Upper lobe of left lung (tissue), 6 donors: ENCODE results near the gene OR8B12. TPM values are rescaled to one million over a fixed set of nuclear protein-coding genes. Genes with fewer than 3 reads are reported as not detected.

ENCODE experiments used
- ATAC-seq, 2 donors: fragments of 200-7000 bp; cut with Tn5 transposase; one replicate each; pipeline ENCODE4 v1.9.1; 2022; ENCODE audit warnings: mild to moderate bottlenecking in 2 of 2, moderate library complexity in 2 of 2; ENCODE audit not compliant: low FRiP score in 2 of 2
- DNase-seq, 2 donors: peaks; one replicate each; pipeline ENCODE4 v3.0.0-alpha.2; 2019 to 2020
- H3K27ac ChIP-seq, 4 donors: fragments of 200-600 bp; sonication (generic); one replicate each; pipeline ENCODE4 v1.5.1; 2016 to 2019
- H3K27me3 ChIP-seq, 4 donors: fragments of 200-600 bp; sonication (generic); one replicate each; pipeline ENCODE4 v1.5.1; 2017 to 2019
- H3K36me3 ChIP-seq, 4 donors: fragments of 200-600 bp; sonication (generic); one replicate each; pipeline ENCODE4 v1.5.1; 2016 to 2019
- H3K4me1 ChIP-seq, 4 donors: fragments of 200-600 bp; sonication (generic); one replicate each; pipeline ENCODE4 v1.5.1; 2018 to 2019
- H3K4me3 ChIP-seq, 4 donors: fragments of 200-600 bp; sonication (generic); one replicate each; pipeline ENCODE4 v1.5.1; 2017 to 2019; ENCODE audit warnings: mild to moderate bottlenecking in 2 of 4, moderate library complexity in 1 of 4
- H3K9me3 ChIP-seq, 4 donors: fragments of 200-600 bp; sonication (generic); one replicate each; pipeline ENCODE4 v1.5.1; 2018 to 2019
- CTCF ChIP-seq, 6 experiments: fragments of 450-650 bp in 4 of 6; fragments of 200-600 bp in 2 of 6; sonication (generic) in 2 of 6; IDR thresholded peaks; one replicate each; pipeline ENCODE4 v1.5.1; 2016 to 2019; ENCODE audit warnings: antibody characterized with exemption in 6 of 6
- EP300 ChIP-seq, 4 donors: sonication (generic); formaldehyde crosslinking; IDR thresholded peaks; one replicate each; pipeline ENCODE4 v1.5.1; 2017; ENCODE audit warnings: antibody characterized with exemption in 4 of 4, control low read depth in 2 of 4
- POLR2A ChIP-seq, 4 donors: fragments of 450-650 bp; IDR thresholded peaks; one replicate each; pipeline ENCODE4 v1.5.1; 2016 to 2017; ENCODE audit warnings: antibody characterized with exemption in 4 of 4, mild to moderate bottlenecking in 2 of 4
- POLR2AphosphoS5 ChIP-seq, 2 donors: sonication (generic); formaldehyde crosslinking; IDR thresholded peaks; one replicate each; pipeline ENCODE4 v1.5.1; 2017; ENCODE audit warnings: antibody characterized with exemption in 2 of 2
- WGBS, 2 donors: methylation state at CpG; one replicate each; pipeline ENCODE4 v1.1.5; 2017 to 2018; 5-methylcytosine and 5-hydroxymethylcytosine counted together
- small RNA-seq, 4 donors: library from RNA; depleted of rRNA; stranded (forward); fragments of <200 nt; gene quantifications; one replicate each; pipeline ENCODE3, GENCODE V24; 2016
- total RNA-seq, 6 donors: library from RNA; depleted of rRNA in 4 of 6; stranded (reverse); fragments of >200 nt in 4 of 6; gene quantifications; one replicate each; pipeline versions ENCODE4 v1.1.0 to v1.2.1, GENCODE V29; 2016 to 2021
- donor health status: DM: no; HTN: no; CAD: no; lungs with moderate emphysema.
- donor health status: DM: no; HTN: yes; CAD: no; lungs with severe emphysema.

OR8B12 gene
- total RNA-seq, 6 donors from 2014 or later: not detected

GRCh38 chr11:124510279-124510678 is 33.2 kb downstream of the OR8B12 start:
- no peak for ATAC-seq
- no peak for DNase-seq
- Histone ChIP-seq H3K27me3 (no peaks in the 10 kb centered on the region), H3K4me1 (no peaks in the 10 kb centered on the region), H3K4me3 (no peak overlapping the region), H3K27ac (no peak overlapping the region), H3K36me3 (no peaks in the 10 kb centered on the region), H3K9me3 (no peaks in the 10 kb centered on the region)
- 54 to 83% methylated on average over 4 of the region's 4 CpGs for WGBS, 2 donors
- TF ChIP-seq CTCF (IDR thresholded peaks at IDR 0.05): no peak

- no peak for ATAC-seq
Measured at GRCh38 chr11:124499711-124500110, 43.7 kb downstream of the OR8B12 start.

GRCh38 chr11:124493016-124493655 is 50.3 kb downstream of the OR8B12 start:
- ATAC-seq (no peak), DNase-seq (no peak)
- Histone ChIP-seq H3K36me3 (no peaks in the 10 kb centered on the region), H3K27ac (no peak overlapping the region), H3K9me3 (no peaks in the 10 kb centered on the region), H3K4me3 (no peak overlapping the region), H3K4me1 (no peaks in the 10 kb centered on the region), H3K27me3 (no peaks in the 10 kb centered on the region)
- TF ChIP-seq POLR2A (IDR thresholded peaks at IDR 0.05) (no peak), POLR2AphosphoS5 (IDR thresholded peaks at IDR 0.05) (no peak), EP300 (IDR thresholded peaks at IDR 0.05) (no peak), CTCF (IDR thresholded peaks at IDR 0.05) (no peak)
- 71 to 75% methylated on average over 4 of the region's 4 CpGs for WGBS, 2 donors

More at GRCh38 chr11:124499711-124500110, 43.7 kb downstream of the OR8B12 start:
- Histone ChIP-seq H3K27ac (no peak overlapping the region), H3K4me3 (no peak overlapping the region), H3K4me1 (no peaks in the 10 kb centered on the region), H3K36me3 (no peaks in the 10 kb centered on the region), H3K27me3 (no peaks in the 10 kb centered on the region), H3K9me3 (no peaks in the 10 kb centered on the region)
- no peak for TF ChIP-seq POLR2AphosphoS5 (IDR thresholded peaks at IDR 0.05)
- no peak for TF ChIP-seq EP300 (IDR thresholded peaks at IDR 0.05)
- TF ChIP-seq CTCF (IDR thresholded peaks at IDR 0.05): no peak
- no peak for TF ChIP-seq POLR2A (IDR thresholded peaks at IDR 0.05)
- DNase-seq: no peak
- 70 to 82% methylated on average over 8 of the region's 8 CpGs for WGBS, 2 donors

Small RNA genes within 50 kb of the gene (small RNA-seq; reads per million reads assigned to genes)
- gene OR8A3P: 0 reads per million in 4 donors

Other genes starting within 250 kb of the OR8B12 start
- gene OR8D1, start 229.7 kb downstream of the OR8B12 start, total RNA-seq: not detected
- gene OR8D2, start 223.5 kb downstream of the OR8B12 start, total RNA-seq: not detected
- gene OR8B2, start 159.2 kb downstream of the OR8B12 start, total RNA-seq: not detected
- gene OR8B3, start 144.6 kb downstream of the OR8B12 start, total RNA-seq: not detected
- not detected for gene OR8B4, start 118.8 kb downstream of the OR8B12 start, total RNA-seq
- not detected for gene OR8B8, start 98.0 kb downstream of the OR8B12 start, total RNA-seq
- not detected for gene OR8A1, start 26.3 kb upstream of the OR8B12 start, total RNA-seq
- not detected for gene PANX3, start 67.8 kb upstream of the OR8B12 start, total RNA-seq
- gene TBRG1, start 79.2 kb upstream of the OR8B12 start, total RNA-seq: 10 to 100 TPM; 42.3 to 66.6 (median 47.1) TPM
- 10 to 100 TPM; 21.6 to 42.7 (median 29.3) TPM for gene SIAE, start 130.1 kb upstream of the OR8B12 start, total RNA-seq
- 10 to 100 TPM in 2 of 6 donors, 1 to 10 TPM in 4; 3.6 to 28.0 (median 7.6) TPM for gene SPA17, start 130.2 kb upstream of the OR8B12 start, total RNA-seq
- 100 to 1,000 TPM in 1 of 6 donors, 10 to 100 TPM in 5; 30.9 to 111 (median 77.6) TPM for gene NRGN, start 196.3 kb upstream of the OR8B12 start, total RNA-seq
- 10 to 100 TPM; 32.5 to 55.3 (median 40.2) TPM for gene VSIG2, start 208.6 kb upstream of the OR8B12 start, total RNA-seq
- 100 to 1,000 TPM in 4 of 6 donors, 10 to 100 TPM in 2; 39.8 to 177 (median 128) TPM for gene ESAM, start 218.6 kb upstream of the OR8B12 start, total RNA-seq